Hepatocyte (in vitro differentiated cells): ENCODE measurements around the gene TIMM44. TPM values are rescaled to one million over a fixed set of nuclear protein-coding genes. Genes with fewer than 3 reads are reported as not detected.
"Not testable (repeated sequence)": the region's sequence is repeated elsewhere in the genome, so short reads cannot be mapped to it uniquely, and the experiment has no call there.

Experiments
- DNase-seq: peaks from one replicate; pipeline ENCODE4 v3.0.0-alpha.2; 2016; ENCODE audit warnings: low spot score
- H2AFZ ChIP-seq: fragments of 200-600 bp; sonication (generic); 2 replicates; pipeline ENCODE4 v1.6.0; 2016; ENCODE audit warnings: antibody characterized with exemption, mild to moderate bottlenecking
- H3K27ac ChIP-seq: fragments of 200-600 bp; sonication (generic); 2 replicates; pipeline ENCODE4 v1.5.1; 2016; ENCODE audit warnings: mild to moderate bottlenecking
- H3K27me3 ChIP-seq: fragments of 200-600 bp; sonication (generic); 2 replicates; pipeline ENCODE4 v1.6.1; 2016
- H3K36me3 ChIP-seq: fragments of 200-600 bp; sonication (generic); replicated peaks from 2 replicates; pipeline ENCODE4 v1.5.1; 2016; ENCODE audit warnings: low read depth; ENCODE audit not compliant: insufficient read depth
- H3K4me1 ChIP-seq: fragments of 200-600 bp; sonication (generic); 2 replicates; pipeline ENCODE4 v1.5.1; 2016; ENCODE audit warnings: mild to moderate bottlenecking, moderate library complexity; ENCODE audit not compliant: insufficient read depth
- H3K4me2 ChIP-seq: fragments of 200-600 bp; sonication (generic); 2 replicates; pipeline ENCODE4 v1.6.0; 2016
- H3K4me3 ChIP-seq: fragments of 200-600 bp; sonication (generic); 2 replicates; pipeline ENCODE4 v1.5.1; 2016; ENCODE audit warnings: mild to moderate bottlenecking
- H3K79me2 ChIP-seq: fragments of 200-600 bp; sonication (generic); 2 replicates; pipeline ENCODE4 v1.6.0; 2017; ENCODE audit warnings: mild to moderate bottlenecking
- H3K9me2 ChIP-seq: fragments of 200-600 bp; sonication (generic); replicated peaks from 2 replicates; pipeline ENCODE4 v1.6.0; 2017; ENCODE audit warnings: mild to moderate bottlenecking; ENCODE audit not compliant: insufficient read depth
- H3K9me3 ChIP-seq: fragments of 200-600 bp; sonication (generic); 2 replicates; pipeline ENCODE4 v1.5.1; 2016; ENCODE audit warnings: low read depth, mild to moderate bottlenecking
- H4K20me1 ChIP-seq: fragments of 200-600 bp; sonication (generic); 2 replicates; pipeline ENCODE4 v1.6.0; 2016; ENCODE audit warnings: mild to moderate bottlenecking; ENCODE audit not compliant: insufficient read depth, poor library complexity, severe bottlenecking
- EZH2 ChIP-seq: fragments of 200-600 bp; sonication (generic); IDR thresholded peaks from 2 replicates; pipeline ENCODE4 v1.6.1; 2016; ENCODE audit warnings: antibody characterized with exemption, mild to moderate bottlenecking, borderline replicate concordance
- EZH2phosphoT487 ChIP-seq: fragments of 200-600 bp; sonication (generic); IDR thresholded peaks from one replicate; pipeline ENCODE4 v1.6.1; 2018; ENCODE audit warnings: antibody characterized with exemption, mild to moderate bottlenecking, low read depth, moderate library complexity; ENCODE audit not compliant: unreplicated experiment, severe bottlenecking
- WGBS: methylation state at CpG from one replicate; pipeline ENCODE4 v1.1.6; 2016; ENCODE audit warnings: low lambda C conversion rate; ENCODE audit errors: missing lambda C conversion rate; 5-methylcytosine and 5-hydroxymethylcytosine counted together
- polyA plus RNA-seq: library from polyadenylated mRNA; unstranded; fragments of >200 nt; fragmentation: Nextera tagmentation; extraction: Ambion mirVana; gene quantifications from 2 replicates; pipeline ENCODE4 v1.2.1, GENCODE V29; 2016
- total RNA-seq: library from RNA; depleted of rRNA; stranded (reverse); fragments of >200 nt; gene quantifications from 2 replicates; pipeline ENCODE4 v1.2.3, GENCODE V29; 2014
- TF ChIP-seq, protein P1 (sequence below): fragments of 200-600 bp; sonication (generic); IDR thresholded peaks from 2 replicates; pipeline ENCODE4 v1.5.1; 2016; ENCODE audit warnings: antibody characterized with exemption, mild to moderate bottlenecking; ENCODE audit not compliant: poor library complexity

The TIMM44 gene
- total and polyA plus RNA-seq, 2 experiments from 2014 or later, result 40.7 to 52.0 TPM

GRCh38 chr19:7930765-7931164 is 12.7 kb downstream of the TIMM44 start:
- H2AFZ ChIP-seq, result no peak overlapping the region
- no peaks in the 10 kb centered on the region for H4K20me1 ChIP-seq
- DNase-seq, result no peak
- no peaks in the 10 kb centered on the region for H3K27me3 ChIP-seq
- TF ChIP-seq, protein P1, sequence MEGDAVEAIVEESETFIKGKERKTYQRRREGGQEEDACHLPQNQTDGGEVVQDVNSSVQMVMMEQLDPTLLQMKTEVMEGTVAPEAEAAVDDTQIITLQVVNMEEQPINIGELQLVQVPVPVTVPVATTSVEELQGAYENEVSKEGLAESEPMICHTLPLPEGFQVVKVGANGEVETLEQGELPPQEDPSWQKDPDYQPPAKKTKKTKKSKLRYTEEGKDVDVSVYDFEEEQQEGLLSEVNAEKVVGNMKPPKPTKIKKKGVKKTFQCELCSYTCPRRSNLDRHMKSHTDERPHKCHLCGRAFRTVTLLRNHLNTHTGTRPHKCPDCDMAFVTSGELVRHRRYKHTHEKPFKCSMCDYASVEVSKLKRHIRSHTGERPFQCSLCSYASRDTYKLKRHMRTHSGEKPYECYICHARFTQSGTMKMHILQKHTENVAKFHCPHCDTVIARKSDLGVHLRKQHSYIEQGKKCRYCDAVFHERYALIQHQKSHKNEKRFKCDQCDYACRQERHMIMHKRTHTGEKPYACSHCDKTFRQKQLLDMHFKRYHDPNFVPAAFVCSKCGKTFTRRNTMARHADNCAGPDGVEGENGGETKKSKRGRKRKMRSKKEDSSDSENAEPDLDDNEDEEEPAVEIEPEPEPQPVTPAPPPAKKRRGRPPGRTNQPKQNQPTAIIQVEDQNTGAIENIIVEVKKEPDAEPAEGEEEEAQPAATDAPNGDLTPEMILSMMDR, result no peak
- TF ChIP-seq EZH2, result no peak
- no peak for TF ChIP-seq EZH2phosphoT487
- no peak overlapping the region for H3K27ac ChIP-seq
- no peak overlapping the region for H3K4me3 ChIP-seq
- H3K79me2 ChIP-seq, result no peaks in the 10 kb centered on the region
- 85% methylated on average over 7 of the region's 7 CpGs for WGBS
- peaks cover 24% of the 10 kb centered on the region for H3K4me1 ChIP-seq
- H3K4me2 ChIP-seq, result no peak overlapping the region
- no peaks in the 10 kb centered on the region for H3K9me2 ChIP-seq
- no peaks in the 10 kb centered on the region for H3K9me3 ChIP-seq
- no peaks in the 10 kb centered on the region for H3K36me3 ChIP-seq

DNA sequence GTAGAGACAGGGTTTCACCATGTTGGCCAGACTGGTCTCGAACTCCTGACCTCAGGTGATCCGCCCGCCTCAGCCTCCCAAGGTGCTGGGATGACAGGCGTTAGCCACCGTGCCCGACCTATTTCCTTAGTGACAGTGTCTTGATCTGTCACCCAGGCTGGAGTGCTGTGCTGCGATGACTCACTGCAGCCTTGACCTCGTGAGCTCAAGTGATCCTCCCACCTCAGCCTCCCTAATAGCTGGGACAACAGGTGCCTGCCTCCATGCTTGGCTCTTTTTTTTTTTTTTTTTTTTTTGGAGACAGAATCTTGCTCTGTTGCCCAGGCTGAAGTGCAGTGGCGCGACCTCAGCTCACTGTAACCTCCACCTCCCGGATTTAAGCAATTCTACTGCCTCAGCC is 13.4 kb downstream of the TIMM44 start:
- not testable (repeated sequence) for DNase-seq, H3K36me3 ChIP-seq
- 91% methylated on average over 11 of the region's 11 CpGs for WGBS

GRCh38 chr19:7928741-7929701 is 14.4 kb downstream of the TIMM44 start:
- Histone ChIP-seq H3K36me3 (no peaks in the 10 kb centered on the region), H3K79me2 (no peaks in the 10 kb centered on the region), H2AFZ (no peak overlapping the region), H3K27me3 (no peaks in the 10 kb centered on the region), H3K4me2 (peak overlapping the region; percentile 26), H3K27ac (peak overlapping the region; percentile 62), H3K4me3 (no peak overlapping the region), H3K9me3 (no peaks in the 10 kb centered on the region), H3K9me2 (no peaks in the 10 kb centered on the region), H4K20me1 (no peaks in the 10 kb centered on the region), H3K4me1 (peaks cover 28% of the 10 kb centered on the region)
- no peak for TF ChIP-seq EZH2
- TF ChIP-seq, protein P1, result peak; percentile 35
- TF ChIP-seq EZH2phosphoT487, result no peak
- peak; percentile 75 for DNase-seq
- WGBS, result 58% methylated on average over 24 of the region's 24 CpGs

More for the DNA sequence above, 13.4 kb downstream of the TIMM44 start:
- not testable (repeated sequence) for H3K9me2 ChIP-seq, H3K79me2 ChIP-seq, H2AFZ ChIP-seq, H3K27me3 ChIP-seq, H3K4me3 ChIP-seq, H3K4me2 ChIP-seq, H3K27ac ChIP-seq, H3K9me3 ChIP-seq, H4K20me1 ChIP-seq
- H3K4me1 ChIP-seq, result peaks cover 24% of the 10 kb centered on the region

GRCh38 chr19:7928334-7928706 is 15.1 kb downstream of the TIMM44 start:
- Histone ChIP-seq H3K4me1 (peaks cover 28% of the 10 kb centered on the region), H3K9me3 (no peaks in the 10 kb centered on the region), H3K4me2 (no peak overlapping the region), H3K27me3 (no peaks in the 10 kb centered on the region), H3K4me3 (no peak overlapping the region), H4K20me1 (no peaks in the 10 kb centered on the region), H3K9me2 (no peaks in the 10 kb centered on the region), H3K79me2 (no peaks in the 10 kb centered on the region), H3K36me3 (no peaks in the 10 kb centered on the region), H3K27ac (peak overlapping the region; percentile 62), H2AFZ (no peak overlapping the region)
- DNase-seq, result no peak
- no peak for TF ChIP-seq EZH2
- 77% methylated on average over 9 of the region's 9 CpGs for WGBS
